A673 (cell line): ENCODE data around the gene MAGEB4. TPM values are rescaled to one million over a fixed set of nuclear protein-coding genes. Genes with fewer than 3 reads are reported as not detected.

ENCODE experiments used
- BruUV-seq: library from RNA; stranded (reverse); fragments of 400-500 nt; replicated peaks from 2 replicates; lab custom pipeline; 2021; lab: Mats Ljungman, UMichigan
- CTCF ChIA-PET: fragments of 300-600 bp; sonication (Branson Sonifier 250); formaldehyde crosslinking; loops from one replicate; lab custom pipeline; 2022; ENCODE audit warnings: antibody characterized with exemption; lab: Charles Lee
- POLR2A ChIA-PET: fragments of 300-600 bp; sonication (Branson Sonifier 250); formaldehyde crosslinking; loops from one replicate; lab custom pipeline; 2022; ENCODE audit warnings: antibody characterized with exemption; ENCODE audit not compliant: low non-redundant PET; lab: Charles Lee
- DNase-seq: peaks from one replicate; pipeline ENCODE4 v3.0.0-alpha.2; 2015; ENCODE audit warnings: low spot score
- H3K27ac ChIP-seq: fragments of 200-600 bp; sonication (generic); 2 replicates; pipeline ENCODE4 v1.5.1; 2016; ENCODE audit warnings: mixed run types, low read depth, mild to moderate bottlenecking, mixed read lengths, antibody characterized with exemption, low read length; ENCODE audit not compliant: poor library complexity, severe bottlenecking
- H3K27me3 ChIP-seq: fragments of 200-600 bp; sonication (generic); replicated peaks from 2 replicates; pipeline ENCODE4 v1.6.1; 2017; ENCODE audit warnings: mixed run types, low read depth, mild to moderate bottlenecking, mixed read lengths, antibody characterized with exemption, low read length; ENCODE audit not compliant: insufficient read depth, poor library complexity
- H3K36me3 ChIP-seq: fragments of 200-600 bp; sonication (generic); 2 replicates; pipeline ENCODE4 v1.6.1; 2016; ENCODE audit warnings: mixed run types, mild to moderate bottlenecking, mixed read lengths, antibody characterized with exemption, low read length; ENCODE audit not compliant: insufficient read depth, poor library complexity, severe bottlenecking
- H3K4me1 ChIP-seq: fragments of 200-600 bp; sonication (generic); 2 replicates; pipeline ENCODE4 v1.6.1; 2017; ENCODE audit warnings: mixed run types, mild to moderate bottlenecking, mixed read lengths, antibody characterized with exemption, low read length; ENCODE audit not compliant: insufficient read depth, poor library complexity, severe bottlenecking
- H3K4me3 ChIP-seq: fragments of 200-600 bp; sonication (generic); 2 replicates; pipeline ENCODE4 v1.5.1; 2016; ENCODE audit warnings: low read depth, mixed run types, mild to moderate bottlenecking, mixed read lengths, low read length; ENCODE audit not compliant: poor library complexity, severe bottlenecking
- H3K9me3 ChIP-seq: fragments of 200-600 bp; sonication (generic); 2 replicates; pipeline ENCODE4 v1.6.1; 2016; ENCODE audit warnings: mixed run types, low read depth, mild to moderate bottlenecking, mixed read lengths, antibody characterized with exemption, low read length; ENCODE audit not compliant: poor library complexity, severe bottlenecking
- CTCF ChIP-seq: fragments of 300-800, 200-600 bp; sonication (generic); conservative IDR thresholded peaks from 2 replicates; pipeline ENCODE4 v1.5.1; 2017; ENCODE audit warnings: low read depth, mild to moderate bottlenecking, antibody characterized with exemption, low read length, moderate library complexity, mixed read lengths
- EZH2 ChIP-seq: fragments of 200-600 bp; sonication (generic); IDR thresholded peaks from 2 replicates; pipeline ENCODE4 v1.6.1; 2017; ENCODE audit warnings: borderline replicate concordance, low read depth, mild to moderate bottlenecking, mixed read lengths, antibody characterized with exemption, low read length; ENCODE audit not compliant: poor library complexity, severe bottlenecking
- intact Hi-C: fragments of 100-400 bp; cut with micrococcal nuclease; formaldehyde crosslinking; loops from one replicate; pipeline ENCODE4 v1.10.0; 2022; ENCODE audit not compliant: unreplicated experiment
- total RNA-seq: library from RNA; stranded (reverse); gene quantifications from 2 replicates; pipeline ENCODE4 v1.2.3, GENCODE V29; 2021

MAGEB4 gene
- total RNA-seq, 1 experiment from 2014 or later, result not detected

DNA sequence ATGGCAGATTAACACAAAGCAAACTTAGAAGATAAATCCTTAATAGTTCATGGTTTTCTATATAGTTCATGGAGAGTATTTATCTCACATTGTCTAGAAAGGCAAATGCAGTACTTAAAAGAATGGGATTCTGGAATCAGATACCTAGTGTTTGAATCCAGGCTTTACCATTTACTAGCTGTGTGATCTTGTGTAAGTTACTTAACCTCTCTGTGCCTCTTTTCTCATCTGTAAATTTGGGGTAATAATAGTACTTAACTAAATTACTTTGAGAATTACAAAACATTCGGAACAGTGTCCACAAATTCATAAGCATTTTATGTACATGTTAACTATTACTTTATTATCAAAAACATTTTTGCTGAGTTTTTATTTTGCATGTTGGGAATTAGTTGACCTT is 21.0 kb downstream of the MAGEB4 start:
- ChIA-PET POLR2A (no interaction called here), CTCF (interaction anchor here (0.9 kb wide), 1 partner anchor 9 kb away, joined by 3 read pairs; no protein-coding TSS in a partner anchor)
- Histone ChIP-seq H3K27me3 (no peaks in the 10 kb centered on the region), H3K36me3 (no peaks in the 10 kb centered on the region), H3K9me3 (no peaks in the 10 kb centered on the region), H3K4me3 (no peak overlapping the region), H3K4me1 (no peaks in the 10 kb centered on the region), H3K27ac (no peak overlapping the region)
- BruUV-seq, result no TSS peak
- intact Hi-C loops, result no loop called here
- TF ChIP-seq CTCF (no peak), EZH2 (no peak)
- no peak for DNase-seq

DNA sequence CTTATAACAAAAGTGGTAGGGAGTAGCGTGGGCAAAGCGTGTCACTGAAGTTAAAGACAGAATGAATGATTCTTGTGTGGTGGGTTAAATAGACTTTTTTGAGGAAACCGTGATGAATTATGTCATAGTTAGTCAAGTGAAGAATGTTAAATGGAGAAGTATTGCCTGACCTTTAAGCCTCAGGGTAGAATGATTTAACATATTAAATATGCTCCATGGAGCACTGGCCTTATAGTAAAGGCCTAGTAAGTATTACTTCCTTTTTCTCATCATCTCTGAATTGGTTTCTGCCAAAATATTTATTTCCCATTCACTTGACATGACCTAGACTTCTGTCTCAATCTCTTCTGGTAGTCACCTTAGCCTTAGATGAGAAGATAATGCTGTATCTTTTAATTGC is 28.8 kb downstream of the MAGEB4 start:
- TF ChIP-seq CTCF, result no peak
- TF ChIP-seq EZH2, result no peak
- no peak overlapping the region for H3K27ac ChIP-seq
- H3K27me3 ChIP-seq, result no peaks in the 10 kb centered on the region
- intact Hi-C loops, result loop anchor here (10.0 kb wide), 1 partner anchor 444 kb away; no protein-coding TSS in a partner anchor
- DNase-seq, result no peak
- no TSS peak for BruUV-seq
- CTCF ChIA-PET, result no interaction called here
- no peaks in the 10 kb centered on the region for H3K4me1 ChIP-seq
- no peaks in the 10 kb centered on the region for H3K9me3 ChIP-seq
- no peaks in the 10 kb centered on the region for H3K36me3 ChIP-seq
- no peak overlapping the region for H3K4me3 ChIP-seq
- POLR2A ChIA-PET, result no interaction called here

GRCh38 chrX:30275498-30275897 is 33.7 kb downstream of the MAGEB4 start:
- Histone ChIP-seq H3K36me3 (no peaks in the 10 kb centered on the region), H3K4me1 (no peaks in the 10 kb centered on the region), H3K9me3 (no peaks in the 10 kb centered on the region), H3K4me3 (no peak overlapping the region), H3K27me3 (no peaks in the 10 kb centered on the region), H3K27ac (no peak overlapping the region)
- intact Hi-C loops, result loop anchor here (5.0 to 10.0 kb wide), 3 partner anchors 212 to 439 kb away; no protein-coding TSS in a partner anchor
- TF ChIP-seq CTCF, result peak; percentile 60
- no peak for TF ChIP-seq EZH2
- peak; percentile 38 for DNase-seq
- BruUV-seq, result no TSS peak
- ChIA-PET CTCF (no interaction called here), POLR2A (no interaction called here)
